ENCODE measurements around the gene CHRNA3.

The CHRNA3 gene

DNA sequence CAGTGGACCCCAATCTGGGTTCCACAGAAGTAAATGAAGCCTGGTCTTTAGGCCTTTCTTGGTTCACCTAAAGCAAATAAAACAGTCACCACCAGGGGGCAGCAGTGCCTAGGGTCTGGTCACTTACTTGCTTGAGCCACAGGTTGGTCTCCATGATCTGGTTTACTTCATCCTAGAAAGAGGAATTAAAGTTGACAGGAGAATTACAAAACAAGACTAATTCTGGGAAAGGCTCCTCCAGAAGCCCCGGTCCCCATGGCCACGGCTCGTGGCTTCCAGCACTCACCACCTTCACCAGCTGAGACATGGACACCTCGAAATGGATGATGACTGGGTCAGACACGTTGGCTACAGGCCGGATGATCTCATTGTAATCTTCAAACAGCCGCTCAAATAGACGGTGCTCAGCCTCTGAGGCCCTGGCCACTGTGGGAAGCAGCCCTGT is 2.3 kb downstream of the CHRNA3 start:
- H3K9me3 Mint-ChIP-seq = peaks cover 5% of the 10 kb centered on the region
- H3K27ac Mint-ChIP-seq = no peak overlapping the region
- TF ChIP-seq, protein P1, sequence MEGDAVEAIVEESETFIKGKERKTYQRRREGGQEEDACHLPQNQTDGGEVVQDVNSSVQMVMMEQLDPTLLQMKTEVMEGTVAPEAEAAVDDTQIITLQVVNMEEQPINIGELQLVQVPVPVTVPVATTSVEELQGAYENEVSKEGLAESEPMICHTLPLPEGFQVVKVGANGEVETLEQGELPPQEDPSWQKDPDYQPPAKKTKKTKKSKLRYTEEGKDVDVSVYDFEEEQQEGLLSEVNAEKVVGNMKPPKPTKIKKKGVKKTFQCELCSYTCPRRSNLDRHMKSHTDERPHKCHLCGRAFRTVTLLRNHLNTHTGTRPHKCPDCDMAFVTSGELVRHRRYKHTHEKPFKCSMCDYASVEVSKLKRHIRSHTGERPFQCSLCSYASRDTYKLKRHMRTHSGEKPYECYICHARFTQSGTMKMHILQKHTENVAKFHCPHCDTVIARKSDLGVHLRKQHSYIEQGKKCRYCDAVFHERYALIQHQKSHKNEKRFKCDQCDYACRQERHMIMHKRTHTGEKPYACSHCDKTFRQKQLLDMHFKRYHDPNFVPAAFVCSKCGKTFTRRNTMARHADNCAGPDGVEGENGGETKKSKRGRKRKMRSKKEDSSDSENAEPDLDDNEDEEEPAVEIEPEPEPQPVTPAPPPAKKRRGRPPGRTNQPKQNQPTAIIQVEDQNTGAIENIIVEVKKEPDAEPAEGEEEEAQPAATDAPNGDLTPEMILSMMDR (IDR thresholded peaks at IDR 0.05) = peak; percentile 91
- H3K4me3 Mint-ChIP-seq = peak overlapping the region; percentile 74
- peaks cover 43% of the 10 kb centered on the region for H3K27me3 Mint-ChIP-seq (ENCODE audit: low read depth, poor library complexity)
- H3K4me1 Mint-ChIP-seq = peaks cover 20% of the 10 kb centered on the region
- peak; percentile 97 for DNase-seq
- peaks cover 10% of the 10 kb centered on the region for H3K36me3 Mint-ChIP-seq (ENCODE audit: low read depth)

GRCh38 chr15:78618064-78618463 is 2.7 kb downstream of the CHRNA3 start:
- no peak overlapping the region for H3K27ac Mint-ChIP-seq
- H3K4me1 Mint-ChIP-seq = peaks cover 20% of the 10 kb centered on the region
- DNase-seq = no peak
- peaks cover 5% of the 10 kb centered on the region for H3K9me3 Mint-ChIP-seq
- peaks cover 6% of the 10 kb centered on the region for H3K36me3 Mint-ChIP-seq (ENCODE audit: low read depth)
- TF ChIP-seq, protein P1 (IDR thresholded peaks at IDR 0.05) = no peak
- H3K4me3 Mint-ChIP-seq = no peak overlapping the region
- peaks cover 43% of the 10 kb centered on the region for H3K27me3 Mint-ChIP-seq (ENCODE audit: low read depth, poor library complexity)

GRCh38 chr15:78617516-78617915 is 3.3 kb downstream of the CHRNA3 start:
- H3K4me3 Mint-ChIP-seq = no peak overlapping the region
- peaks cover 39% of the 10 kb centered on the region for H3K27me3 Mint-ChIP-seq (ENCODE audit: low read depth, poor library complexity)
- no peak overlapping the region for H3K27ac Mint-ChIP-seq
- DNase-seq = no peak
- TF ChIP-seq, protein P1 (IDR thresholded peaks at IDR 0.05) = no peak
- H3K4me1 Mint-ChIP-seq = peaks cover 20% of the 10 kb centered on the region
- peaks cover 5% of the 10 kb centered on the region for H3K9me3 Mint-ChIP-seq
- H3K36me3 Mint-ChIP-seq (ENCODE audit: low read depth) = peaks cover 6% of the 10 kb centered on the region

DNA sequence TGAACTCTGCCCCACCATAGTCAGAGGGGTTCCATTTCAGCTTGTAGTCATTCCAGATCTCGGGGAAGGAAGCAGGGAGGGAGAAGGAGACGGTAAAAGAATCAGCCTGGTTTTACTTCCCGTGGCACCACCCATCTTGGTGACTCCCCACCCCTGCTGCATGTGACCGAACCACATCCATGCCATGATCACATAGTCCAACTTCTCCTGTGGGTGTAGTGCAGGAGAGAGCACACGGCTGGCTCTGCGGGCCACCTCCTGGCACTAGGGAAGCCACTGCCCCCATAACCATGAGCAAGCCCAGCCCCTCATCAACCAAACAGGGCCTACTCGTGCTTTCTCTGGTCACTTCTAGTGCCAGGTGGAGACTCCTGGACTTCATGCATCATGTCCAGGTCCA is 3.7 kb downstream of the CHRNA3 start:
- TF ChIP-seq, protein P1 (IDR thresholded peaks at IDR 0.05) = no peak
- Mint-ChIP-seq H3K27me3 (ENCODE audit: low read depth, poor library complexity) (peaks cover 35% of the 10 kb centered on the region), H3K4me1 (peaks cover 20% of the 10 kb centered on the region), H3K4me3 (no peak overlapping the region), H3K36me3 (ENCODE audit: low read depth) (peaks cover 6% of the 10 kb centered on the region), H3K27ac (no peak overlapping the region), H3K9me3 (peaks cover 5% of the 10 kb centered on the region)
- no peak for DNase-seq

- Mint-ChIP-seq H3K27me3 (ENCODE audit: low read depth, poor library complexity) (peaks cover 29% of the 10 kb centered on the region), H3K27ac (no peak overlapping the region), H3K4me1 (peaks cover 17% of the 10 kb centered on the region), H3K4me3 (no peak overlapping the region), H3K36me3 (ENCODE audit: low read depth) (peaks cover 9% of the 10 kb centered on the region), H3K9me3 (peaks cover 5% of the 10 kb centered on the region)
- no peak for DNase-seq
- TF ChIP-seq, protein P1 (IDR thresholded peaks at IDR 0.05) = no peak
Observed at GRCh38 chr15:78616506-78616905, 4.3 kb downstream of the CHRNA3 start.

- Mint-ChIP-seq H3K4me3 (no peak overlapping the region), H3K27ac (no peak overlapping the region), H3K36me3 (ENCODE audit: low read depth) (peaks cover 13% of the 10 kb centered on the region), H3K27me3 (ENCODE audit: low read depth, poor library complexity) (peaks cover 22% of the 10 kb centered on the region), H3K9me3 (peaks cover 8% of the 10 kb centered on the region), H3K4me1 (peaks cover 13% of the 10 kb centered on the region)
- TF ChIP-seq, protein P1 (IDR thresholded peaks at IDR 0.05) = no peak
- DNase-seq = no peak
Observed at GRCh38 chr15:78615151-78615589, 5.6 kb downstream of the CHRNA3 start.
